HG03469 (cell line): ENCODE results near the gene PSMA6.
"Not testable (repeated sequence)": the region's sequence is repeated elsewhere in the genome, so short reads cannot be mapped to it uniquely, and the experiment has no call there.

Experiments
- ATAC-seq: cut with Tn5 transposase; IDR thresholded peaks from one replicate; pipeline ENCODE4 v1.9.1; 2021; ENCODE audit warnings: mild to moderate bottlenecking, moderate library complexity, moderate number of reproducible peaks; ENCODE audit not compliant: unreplicated experiment

Gene PSMA6

DNA sequence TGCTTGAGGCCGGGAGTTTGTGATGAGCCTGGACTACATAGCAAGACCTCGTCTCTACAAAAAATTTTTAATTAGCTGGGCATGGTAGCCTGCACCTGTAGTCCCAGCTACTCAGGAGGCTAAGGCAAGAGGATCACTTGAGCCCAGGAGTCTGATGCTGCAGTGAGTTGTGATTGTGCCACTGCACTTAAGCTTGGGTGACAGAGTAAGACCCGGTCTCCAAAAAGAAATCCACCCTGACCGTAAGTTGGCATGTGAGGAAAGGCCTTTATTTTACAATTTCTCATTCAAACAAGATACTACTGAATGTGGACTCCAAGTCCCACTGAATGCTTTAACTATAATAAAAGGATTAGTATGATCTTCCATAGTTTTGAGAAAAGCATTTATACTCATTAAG lies 27.3 kb downstream of the PSMA6 start:
- ATAC-seq = no peak

DNA sequence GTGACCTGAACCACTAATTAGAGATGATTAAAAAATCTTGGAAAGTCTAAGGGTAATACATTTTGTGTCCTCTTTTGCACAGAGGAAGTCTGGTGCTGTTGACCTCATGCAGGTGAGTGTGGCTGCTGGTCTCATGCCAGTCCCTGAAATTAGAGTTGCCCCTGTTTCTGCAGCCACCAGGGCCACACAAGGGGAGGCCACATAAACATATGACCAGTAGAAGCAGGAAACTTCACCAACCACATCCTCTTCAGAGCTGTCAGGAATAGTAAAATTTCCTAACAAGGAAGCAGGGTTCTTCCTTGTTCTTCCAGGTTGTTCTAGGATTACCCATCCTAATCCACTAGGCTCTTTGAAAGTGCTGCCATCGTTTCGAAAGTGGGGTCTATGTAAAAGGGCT lies 28.3 kb downstream of the PSMA6 start:
- no peak for ATAC-seq

DNA sequence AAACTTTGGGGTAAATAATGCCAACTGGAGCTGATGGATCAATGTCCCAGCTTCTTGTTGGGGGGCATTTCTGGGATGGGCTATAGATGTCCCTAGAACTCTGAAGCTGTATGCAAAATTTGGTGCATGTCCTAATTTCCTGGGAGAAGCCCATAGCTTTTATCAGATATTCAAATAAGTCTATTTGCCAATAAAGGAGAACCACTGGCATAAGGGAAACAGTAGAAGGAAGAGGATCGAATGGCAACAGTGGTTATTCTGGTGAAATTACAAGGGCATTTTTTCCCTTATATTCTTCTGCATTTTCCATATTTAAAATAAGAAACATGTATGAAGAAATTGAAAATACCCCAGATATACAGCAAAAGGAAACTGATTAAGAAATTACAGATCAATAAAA lies 34.2 kb downstream of the PSMA6 start:
- no peak for ATAC-seq

DNA sequence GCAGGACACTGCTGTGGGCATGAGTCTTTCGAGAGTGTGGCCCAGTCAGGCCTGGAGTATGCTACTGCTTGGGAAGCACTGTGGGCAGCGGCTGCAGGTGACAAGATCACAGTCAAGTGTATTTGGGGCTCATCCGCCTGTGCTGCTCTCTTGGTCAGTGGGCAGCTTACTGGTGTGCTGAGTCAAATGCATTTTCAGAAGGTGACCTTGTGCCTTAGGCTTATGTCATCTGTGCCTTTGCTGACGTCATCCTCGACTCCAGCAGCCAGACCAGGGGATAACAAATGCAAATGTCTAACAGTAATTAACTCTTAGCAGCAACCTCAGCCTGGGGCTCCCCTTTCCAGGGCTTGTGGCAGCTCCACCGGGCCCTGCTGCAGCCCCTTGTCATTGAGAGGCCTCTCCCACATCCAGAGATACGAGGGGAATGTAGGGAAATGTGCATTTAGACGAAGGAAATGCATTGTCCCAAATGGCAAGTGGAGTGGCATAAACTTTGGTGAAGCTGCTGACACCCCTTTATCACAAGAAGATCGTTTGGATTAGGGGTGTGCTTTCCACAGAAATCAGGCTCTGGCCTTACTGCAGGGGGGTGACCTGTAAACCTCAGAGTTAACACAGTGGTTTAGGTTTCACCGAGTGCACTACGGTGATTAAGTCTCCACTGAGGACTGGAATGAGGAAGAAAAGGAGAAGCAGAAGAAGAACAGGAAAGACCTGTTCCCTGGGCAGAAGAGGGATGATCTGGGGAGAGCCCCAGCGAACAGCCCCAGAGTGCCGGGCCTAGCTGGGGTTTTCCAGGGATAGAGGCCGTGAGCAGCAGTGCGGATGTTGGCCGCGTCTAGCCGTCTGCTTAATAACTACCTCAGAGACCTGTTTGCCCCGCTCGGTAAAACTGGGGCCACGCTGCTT lies 39.7 kb downstream of the PSMA6 start:
- no peak for ATAC-seq

DNA sequence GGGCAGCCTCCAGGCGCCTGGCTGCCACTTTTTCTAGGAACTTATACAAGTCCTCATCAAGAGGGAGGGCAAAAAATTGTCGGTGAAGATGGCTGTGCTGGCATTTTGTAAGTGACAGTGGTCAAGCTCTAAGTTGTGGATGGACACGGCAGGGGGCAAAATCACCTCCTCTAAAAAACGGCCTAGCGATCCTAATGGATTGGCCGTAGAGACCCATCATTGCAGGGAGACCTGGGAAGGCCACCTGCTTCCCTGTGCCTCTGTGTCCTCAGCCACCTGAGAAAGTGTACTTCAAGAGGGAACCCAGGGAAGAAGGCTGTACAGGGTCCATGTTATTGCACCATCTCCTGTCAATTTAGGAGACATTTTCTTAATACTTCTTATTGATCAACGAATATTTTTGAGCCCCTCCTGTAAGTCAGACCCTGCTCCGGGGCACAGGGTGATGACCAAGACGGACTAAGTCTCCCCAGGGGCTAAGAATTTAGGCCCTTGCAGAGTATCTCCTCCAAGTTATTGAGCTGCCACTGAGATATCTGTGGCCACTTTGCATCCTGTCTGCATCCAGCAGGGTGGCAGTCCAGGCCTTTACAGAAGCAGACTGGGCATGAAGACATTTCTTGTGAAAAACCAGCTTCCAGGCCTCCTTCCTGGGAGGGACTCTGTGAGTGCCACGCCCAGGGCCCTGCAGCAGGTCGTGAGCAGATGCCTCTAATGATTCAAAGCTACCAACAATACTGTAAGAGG lies 40.5 kb downstream of the PSMA6 start:
- no peak for ATAC-seq

DNA sequence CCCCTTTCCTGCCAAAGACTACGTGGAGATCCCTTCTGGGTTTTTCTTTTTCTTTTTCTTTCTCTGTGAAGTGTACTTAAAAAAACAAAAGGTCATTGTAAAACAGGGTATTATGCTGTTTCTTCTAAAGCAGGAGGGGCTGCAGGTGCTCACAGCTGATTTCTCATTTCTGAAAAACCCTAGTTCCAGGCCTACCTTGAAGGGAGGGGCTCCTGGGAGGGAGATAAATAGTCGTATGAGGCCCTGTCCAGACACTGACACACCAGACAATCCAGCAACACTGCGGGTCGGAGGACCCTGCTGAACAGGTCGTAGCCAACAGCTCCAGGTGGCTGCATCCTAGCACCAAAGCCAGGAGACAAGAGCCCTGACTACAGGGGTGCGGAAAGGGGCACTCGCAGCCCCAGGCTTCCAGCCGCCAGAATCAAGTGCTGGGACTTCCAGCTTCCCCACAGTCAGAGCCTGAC lies 41.1 kb downstream of the PSMA6 start:
- ATAC-seq = no peak

DNA sequence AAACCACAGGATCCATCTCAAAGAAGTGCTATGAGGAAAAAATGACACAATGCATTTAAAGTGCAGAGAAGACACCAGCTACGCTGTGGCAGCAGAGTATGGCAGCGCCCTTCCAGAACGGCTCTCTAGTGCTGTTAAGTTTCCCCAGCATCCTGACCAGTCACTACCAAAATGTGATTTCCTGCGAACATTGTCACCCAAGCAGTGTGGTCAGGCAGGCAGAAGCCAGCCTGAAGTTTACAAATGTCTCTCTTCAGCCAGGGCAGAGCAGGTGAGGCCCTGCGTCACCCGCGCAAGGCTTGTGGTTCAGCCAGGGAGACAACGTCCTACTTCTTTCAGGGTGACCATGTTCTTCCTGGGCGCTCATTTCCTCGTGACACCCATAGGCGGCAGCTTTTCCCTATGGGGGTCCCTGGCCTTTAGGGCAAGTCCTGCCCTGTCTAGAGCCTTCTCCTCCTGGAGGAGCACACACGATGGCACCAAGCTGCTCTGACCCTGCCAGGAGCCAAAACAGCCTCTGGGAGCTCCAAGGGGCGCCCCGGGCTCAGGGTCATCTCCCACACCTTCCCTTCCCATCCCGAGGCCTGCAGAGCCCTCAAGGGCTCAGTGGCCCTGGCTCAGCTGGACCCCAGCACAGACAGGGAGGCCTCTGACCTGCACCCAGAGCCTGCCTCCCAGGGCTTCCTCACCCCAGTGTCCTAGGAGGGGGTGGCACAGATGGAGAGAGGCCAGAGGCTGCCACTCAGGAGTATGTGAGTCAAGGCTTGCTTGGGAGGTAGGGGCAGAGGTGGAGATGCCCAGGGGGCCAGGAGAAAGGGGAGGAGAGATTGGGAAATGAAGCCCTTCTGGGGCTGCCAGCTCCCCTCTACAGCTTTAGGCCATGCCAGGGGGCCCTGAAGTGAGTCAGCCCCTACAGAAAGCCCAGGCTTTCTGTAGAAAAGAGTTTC lies 41.9 kb downstream of the PSMA6 start:
- no peak for ATAC-seq

DNA sequence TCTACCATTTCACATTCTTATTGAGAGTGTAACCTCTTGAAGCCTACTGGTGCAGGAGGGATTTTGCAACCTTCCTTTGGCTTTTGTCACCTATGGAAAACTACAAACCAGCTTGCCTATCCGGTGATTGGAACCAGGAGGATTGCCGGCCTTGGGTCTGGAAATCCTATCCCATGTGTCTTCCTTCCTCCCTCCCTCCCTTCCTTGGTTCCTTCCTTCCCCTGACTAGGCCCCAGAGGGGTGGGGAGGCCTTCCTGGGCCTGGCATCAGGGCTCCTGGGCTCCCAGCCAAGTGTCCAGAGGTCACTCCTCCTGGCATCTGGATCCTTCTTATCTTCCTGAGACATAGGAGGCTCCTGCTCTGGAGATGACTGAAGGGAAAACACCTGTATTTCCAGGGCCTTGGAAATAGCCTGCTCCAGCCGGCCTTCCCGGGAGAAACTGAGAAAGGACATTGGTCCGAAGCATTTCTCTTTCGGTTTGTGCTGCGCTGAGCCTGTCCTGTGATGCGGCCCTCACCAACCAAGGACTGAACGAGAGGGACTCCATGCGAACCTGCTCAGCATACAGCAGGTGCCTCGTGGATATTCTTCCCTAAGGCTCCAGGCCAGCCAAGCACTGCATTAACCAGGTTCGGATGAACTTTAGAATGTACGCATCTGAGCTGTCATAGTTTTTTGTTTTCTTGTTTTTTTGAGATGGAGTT lies 43.4 kb downstream of the PSMA6 start:
- ATAC-seq = no peak

DNA sequence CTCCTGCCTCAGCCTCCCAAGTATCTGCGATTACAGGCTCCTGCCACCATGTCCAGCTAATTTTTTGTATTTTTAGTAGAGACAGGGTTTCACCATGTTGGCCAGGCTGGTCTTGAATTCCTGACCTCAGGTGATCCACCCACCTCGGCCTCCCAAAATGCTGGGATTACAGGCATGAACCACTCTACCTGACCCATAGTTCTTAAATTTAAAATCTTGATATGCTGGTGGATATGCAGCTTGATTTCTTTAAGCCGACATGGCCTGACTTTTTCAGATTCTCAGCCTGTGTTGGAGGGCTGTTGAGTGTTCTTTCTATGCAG lies 44.0 kb downstream of the PSMA6 start:
- not testable (repeated sequence) for ATAC-seq

DNA sequence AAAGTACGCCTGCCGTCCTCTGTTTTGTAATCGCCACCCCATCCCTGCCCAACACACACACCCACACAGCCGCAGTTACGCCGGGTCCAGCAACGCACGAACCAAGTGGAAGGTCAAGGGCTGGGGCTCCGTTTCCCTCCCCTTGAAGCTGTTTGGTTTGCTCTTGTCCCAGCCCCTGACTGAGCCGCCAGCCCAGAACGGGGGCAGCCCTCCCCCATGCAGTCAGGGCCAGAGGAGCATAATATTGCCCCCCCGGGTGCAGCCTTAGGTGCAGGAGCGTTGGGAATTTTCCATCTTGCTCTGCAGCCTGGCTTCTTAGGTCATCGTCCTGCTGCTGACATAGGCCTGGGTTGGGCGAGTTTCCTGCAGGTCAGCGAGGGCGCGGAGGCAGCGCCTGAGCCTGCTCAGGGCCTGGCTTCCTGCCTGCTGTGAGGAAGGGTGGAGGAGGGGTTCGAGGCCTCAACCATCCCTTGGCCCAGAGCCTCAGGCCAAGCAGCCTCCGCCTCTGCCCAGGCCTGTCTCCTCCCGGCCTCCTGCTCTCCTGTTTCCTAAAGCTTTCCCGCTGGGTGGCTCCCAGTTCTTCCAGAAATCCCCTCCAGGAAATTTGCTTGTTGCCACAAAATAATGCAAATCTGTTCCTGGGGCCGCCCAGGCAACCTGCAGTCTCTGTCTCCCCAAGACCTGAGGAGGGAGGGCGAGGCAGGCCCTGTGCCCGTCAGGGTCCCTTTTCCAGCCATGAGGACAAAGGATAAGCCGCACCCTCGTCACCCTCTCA lies 44.5 kb downstream of the PSMA6 start:
- no peak for ATAC-seq

DNA sequence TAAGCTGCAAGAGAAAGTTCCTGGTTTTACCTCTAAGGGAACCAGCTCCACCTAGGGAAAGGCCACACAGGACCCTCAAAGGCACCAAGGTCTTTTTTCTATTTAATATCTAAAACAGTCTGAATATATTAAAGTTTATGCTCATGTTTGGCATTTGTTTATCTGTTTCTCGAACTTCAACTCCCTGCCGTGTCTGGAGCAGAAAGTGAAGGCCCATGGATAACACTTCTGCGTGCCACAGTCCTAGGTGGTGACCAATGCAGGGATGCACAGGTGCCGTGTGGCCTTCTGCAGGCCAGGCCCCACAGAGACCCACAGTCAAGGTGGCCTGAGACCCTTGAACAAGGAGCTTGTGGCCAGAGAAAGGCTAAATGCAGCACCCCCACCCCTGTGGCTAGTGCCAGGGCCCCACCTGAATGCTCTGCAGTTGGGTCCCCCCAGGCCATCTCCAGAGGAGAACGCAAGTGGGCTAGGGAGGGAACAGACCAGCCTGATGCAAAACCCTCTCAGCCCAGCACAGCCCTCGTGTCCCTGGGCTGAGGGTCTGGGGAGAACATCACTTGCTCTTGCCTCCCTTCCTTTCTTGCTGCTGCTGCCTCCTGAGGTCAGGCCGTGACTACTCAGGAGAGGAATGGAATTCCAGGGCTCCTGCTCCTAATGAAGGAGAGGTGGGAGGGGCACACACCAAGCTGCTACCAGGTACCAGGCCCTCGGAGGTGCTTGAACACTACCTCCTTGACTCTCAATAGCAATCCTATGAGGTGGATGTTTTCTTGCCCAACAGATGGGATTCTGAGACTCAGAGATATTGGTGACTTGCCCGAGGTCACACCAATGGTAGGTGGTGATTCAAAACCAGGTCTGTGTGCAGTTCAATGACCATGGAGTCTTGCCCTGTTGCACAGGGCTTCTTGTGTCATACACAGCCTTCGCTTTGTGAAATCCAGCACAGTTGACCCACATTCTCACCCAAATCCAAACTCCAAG lies 45.4 kb downstream of the PSMA6 start:
- no peak for ATAC-seq

DNA sequence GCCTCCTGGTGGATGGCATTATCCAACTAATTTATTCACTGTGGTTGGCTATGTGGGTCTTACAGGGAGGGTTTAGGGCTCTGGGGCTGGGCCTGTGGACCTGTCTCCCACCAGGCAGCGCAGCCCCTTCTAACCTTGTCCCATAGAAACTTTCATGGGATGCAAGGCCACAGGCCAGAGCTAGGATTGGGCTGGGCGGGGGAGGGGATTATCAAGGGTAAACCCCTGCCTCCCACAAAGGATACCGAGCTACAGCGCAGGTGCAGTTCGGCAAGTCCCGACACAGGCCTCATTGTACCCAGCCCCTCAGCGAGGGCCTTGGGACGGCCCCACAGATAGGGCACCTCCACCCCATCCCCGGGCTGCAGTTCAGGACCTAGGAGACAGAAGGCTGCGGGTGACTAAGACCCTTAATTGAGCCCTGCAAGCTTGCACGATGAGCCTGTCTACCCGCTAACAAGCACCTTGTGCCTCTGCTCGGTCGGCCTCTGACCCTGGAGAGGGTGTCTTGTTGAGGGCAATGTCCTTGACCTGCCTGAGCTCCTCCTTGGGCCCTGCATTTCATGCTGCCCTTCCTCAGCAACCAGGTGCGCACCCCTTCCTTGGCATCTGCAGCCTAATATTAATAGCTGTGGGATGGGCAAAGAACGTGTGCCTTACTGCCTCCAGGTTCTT lies 46.7 kb downstream of the PSMA6 start:
- ATAC-seq = no peak

DNA sequence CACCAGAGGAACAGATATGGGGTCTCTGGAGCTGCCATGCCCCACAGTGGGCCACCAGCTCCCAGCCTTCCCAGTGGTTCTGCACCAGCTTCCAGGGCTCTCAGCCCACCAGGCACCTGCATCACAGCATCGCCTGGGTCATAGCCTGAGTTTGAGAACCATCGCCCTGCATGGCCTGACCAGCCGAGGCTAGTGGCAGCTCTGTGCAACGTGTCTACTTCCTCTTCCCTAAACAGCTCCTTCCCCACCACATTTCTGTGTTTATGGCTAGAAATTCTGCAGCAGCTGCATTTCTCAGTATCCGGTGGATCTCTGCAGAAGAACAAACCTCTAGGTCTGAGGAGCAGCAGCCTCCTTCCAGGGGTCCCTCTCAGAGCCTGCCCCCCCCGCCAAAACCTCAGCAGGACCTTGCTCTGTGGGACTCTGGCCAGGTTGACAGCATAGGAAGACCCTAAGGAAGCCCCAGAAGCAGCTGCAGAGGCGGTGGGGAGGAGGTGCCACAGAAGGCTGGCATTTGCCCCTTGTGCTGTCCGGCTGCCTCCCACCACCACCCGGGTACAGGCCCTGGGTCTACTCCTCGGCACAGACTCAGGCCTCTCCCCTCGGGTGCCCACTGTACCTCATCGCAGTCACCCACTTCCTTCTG lies 47.7 kb downstream of the PSMA6 start:
- ATAC-seq = no peak

DNA sequence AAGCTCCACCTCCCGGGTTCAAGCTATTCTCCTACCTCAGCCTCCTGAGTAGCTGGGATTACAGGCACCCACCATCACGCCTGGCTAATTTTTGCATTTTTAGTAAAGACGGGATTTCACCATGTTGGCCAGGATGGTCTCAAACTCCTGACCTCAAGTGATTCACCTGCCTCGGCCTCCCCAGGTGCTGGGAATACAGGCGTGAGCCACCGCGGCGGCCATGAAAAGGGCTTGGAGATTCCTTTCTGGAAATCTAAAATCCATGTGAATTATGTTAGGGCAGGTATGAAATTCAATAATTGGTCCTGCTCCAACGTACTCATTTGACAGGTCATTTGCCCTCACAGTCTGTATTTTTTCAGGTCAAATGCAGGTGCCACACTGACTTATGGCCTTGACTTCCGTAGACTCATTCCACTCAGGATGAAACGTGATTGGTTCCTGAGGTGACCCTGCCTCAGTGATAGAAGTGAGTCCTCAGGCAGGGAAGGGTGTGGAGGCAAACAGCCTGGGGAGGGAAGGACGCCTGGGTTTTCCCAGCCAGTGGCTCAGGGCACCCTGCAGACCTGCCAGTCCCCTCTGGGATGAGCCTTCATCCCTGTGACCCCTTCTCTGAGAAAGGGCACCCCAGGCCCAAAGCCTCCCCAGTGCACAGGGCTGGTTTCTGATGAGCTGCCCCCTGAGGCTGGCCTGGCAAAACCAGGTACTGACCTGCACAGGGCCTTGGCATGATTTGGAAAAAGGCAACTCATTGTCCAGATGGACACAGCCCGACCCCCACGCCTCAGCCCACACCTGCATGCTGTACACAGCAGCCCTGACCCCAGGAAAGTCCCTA lies 48.7 kb downstream of the PSMA6 start:
- no peak for ATAC-seq

DNA sequence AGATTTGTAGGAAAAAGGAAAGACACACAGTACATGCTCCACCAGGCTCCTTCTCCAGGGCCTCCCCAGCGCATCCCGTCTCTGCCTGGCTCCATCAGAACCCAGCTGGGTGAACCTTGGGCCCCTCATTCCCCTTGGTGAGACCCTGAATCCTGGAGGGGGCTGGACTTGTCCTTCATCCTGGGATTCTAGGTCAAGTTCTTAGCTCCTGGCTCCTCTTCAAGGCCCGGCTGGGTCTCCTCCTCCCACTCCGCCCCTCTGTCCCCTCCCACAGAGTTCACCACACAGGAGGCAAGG lies 49.2 kb downstream of the PSMA6 start:
- ATAC-seq = no peak

DNA sequence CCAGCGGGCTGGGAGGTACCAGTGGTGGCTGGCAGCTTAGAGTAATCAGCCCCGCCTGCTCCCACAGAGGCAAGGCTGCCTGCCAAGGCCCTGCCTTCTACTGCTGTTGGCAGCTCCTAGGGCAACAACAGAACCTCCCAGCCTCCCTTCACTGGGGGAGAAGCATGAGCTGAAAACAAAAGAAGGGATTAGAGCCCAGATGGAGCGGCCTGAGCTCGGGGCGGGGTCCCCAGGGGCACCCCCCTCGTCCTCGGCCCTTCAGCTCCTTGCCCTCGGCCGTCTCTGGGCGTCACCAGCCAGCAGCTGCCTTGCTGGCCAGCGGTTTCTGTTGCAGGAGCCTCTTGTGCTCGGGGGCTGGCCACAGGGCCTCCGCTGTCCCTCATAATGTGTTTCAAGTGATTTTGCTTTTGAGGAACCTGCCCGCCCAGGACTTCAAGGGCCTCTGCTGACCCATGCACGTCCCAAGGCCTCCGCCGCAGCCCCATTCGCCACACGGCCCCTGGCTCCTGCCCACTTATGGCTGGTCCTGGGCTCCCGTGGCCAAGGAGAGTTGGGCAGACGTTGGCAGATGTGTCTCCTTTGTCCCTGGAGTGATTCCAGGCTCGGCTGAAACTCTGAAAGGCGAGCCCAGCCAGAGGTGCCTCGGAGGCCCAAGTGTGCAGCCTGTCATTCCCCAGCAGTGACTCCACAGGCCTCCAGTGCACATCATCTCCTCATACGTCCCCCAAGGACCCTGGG lies 49.7 kb downstream of the PSMA6 start:
- ATAC-seq = no peak
